NB4 (cell line): Measurements from ENCODE around the gene FKRP.

Source experiments
- DNase-seq: peaks from one replicate; pipeline ENCODE4 v3.0.0; 2010; ENCODE audit warnings: low read depth
- H3K4me3 ChIP-seq: one replicate; pipeline ENCODE4 v1.5.1; 2011; ENCODE audit warnings: mild to moderate bottlenecking, low read depth, low read length, moderate library complexity
- MAX ChIP-seq: IDR thresholded peaks from 2 replicates; pipeline ENCODE4 v1.6.1; 2011; ENCODE audit warnings: low read depth, low read length
- MYC ChIP-seq: IDR thresholded peaks from 2 replicates; pipeline ENCODE4 v1.6.1; 2011; ENCODE audit warnings: low read depth, low read length
- POLR2A ChIP-seq: IDR thresholded peaks from 2 replicates; pipeline ENCODE4 v1.6.1; 2011; ENCODE audit warnings: mild to moderate bottlenecking; ENCODE audit not compliant: insufficient read length; ENCODE audit errors: extremely low read depth
- TF ChIP-seq, protein P1 (sequence below): IDR thresholded peaks from one replicate; pipeline ENCODE4 v1.5.1; 2012; ENCODE audit warnings: low read depth, low read length

FKRP gene

DNA sequence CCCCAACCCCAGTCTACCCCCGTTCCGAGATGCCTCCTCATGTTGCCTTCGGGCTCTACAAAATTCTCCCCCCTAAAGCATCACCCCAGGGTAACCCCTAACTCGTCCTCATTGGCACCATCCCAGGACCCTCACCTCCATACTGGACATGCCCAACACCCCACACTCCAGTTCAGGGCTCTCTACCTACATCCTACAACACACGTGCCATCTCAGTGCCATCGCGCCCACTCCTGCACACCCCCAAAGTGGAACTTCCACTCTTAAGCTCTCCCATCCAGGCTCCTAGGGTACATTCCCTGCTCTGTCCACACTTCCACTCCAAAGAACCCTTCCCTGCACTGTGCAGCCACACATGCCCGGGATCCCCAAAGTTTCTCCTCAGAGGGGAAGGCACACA lies 827 bp upstream of the FKRP start:
- H3K4me3 ChIP-seq, result peak overlapping the region; percentile 90
- TF ChIP-seq POLR2A (no peak), MAX (peak; percentile 59), MYC (peak; percentile 26; the same call in 1 of the 2 replicates)
- TF ChIP-seq, protein P1, sequence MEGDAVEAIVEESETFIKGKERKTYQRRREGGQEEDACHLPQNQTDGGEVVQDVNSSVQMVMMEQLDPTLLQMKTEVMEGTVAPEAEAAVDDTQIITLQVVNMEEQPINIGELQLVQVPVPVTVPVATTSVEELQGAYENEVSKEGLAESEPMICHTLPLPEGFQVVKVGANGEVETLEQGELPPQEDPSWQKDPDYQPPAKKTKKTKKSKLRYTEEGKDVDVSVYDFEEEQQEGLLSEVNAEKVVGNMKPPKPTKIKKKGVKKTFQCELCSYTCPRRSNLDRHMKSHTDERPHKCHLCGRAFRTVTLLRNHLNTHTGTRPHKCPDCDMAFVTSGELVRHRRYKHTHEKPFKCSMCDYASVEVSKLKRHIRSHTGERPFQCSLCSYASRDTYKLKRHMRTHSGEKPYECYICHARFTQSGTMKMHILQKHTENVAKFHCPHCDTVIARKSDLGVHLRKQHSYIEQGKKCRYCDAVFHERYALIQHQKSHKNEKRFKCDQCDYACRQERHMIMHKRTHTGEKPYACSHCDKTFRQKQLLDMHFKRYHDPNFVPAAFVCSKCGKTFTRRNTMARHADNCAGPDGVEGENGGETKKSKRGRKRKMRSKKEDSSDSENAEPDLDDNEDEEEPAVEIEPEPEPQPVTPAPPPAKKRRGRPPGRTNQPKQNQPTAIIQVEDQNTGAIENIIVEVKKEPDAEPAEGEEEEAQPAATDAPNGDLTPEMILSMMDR, result no peak
- DNase-seq, result no peak

DNA sequence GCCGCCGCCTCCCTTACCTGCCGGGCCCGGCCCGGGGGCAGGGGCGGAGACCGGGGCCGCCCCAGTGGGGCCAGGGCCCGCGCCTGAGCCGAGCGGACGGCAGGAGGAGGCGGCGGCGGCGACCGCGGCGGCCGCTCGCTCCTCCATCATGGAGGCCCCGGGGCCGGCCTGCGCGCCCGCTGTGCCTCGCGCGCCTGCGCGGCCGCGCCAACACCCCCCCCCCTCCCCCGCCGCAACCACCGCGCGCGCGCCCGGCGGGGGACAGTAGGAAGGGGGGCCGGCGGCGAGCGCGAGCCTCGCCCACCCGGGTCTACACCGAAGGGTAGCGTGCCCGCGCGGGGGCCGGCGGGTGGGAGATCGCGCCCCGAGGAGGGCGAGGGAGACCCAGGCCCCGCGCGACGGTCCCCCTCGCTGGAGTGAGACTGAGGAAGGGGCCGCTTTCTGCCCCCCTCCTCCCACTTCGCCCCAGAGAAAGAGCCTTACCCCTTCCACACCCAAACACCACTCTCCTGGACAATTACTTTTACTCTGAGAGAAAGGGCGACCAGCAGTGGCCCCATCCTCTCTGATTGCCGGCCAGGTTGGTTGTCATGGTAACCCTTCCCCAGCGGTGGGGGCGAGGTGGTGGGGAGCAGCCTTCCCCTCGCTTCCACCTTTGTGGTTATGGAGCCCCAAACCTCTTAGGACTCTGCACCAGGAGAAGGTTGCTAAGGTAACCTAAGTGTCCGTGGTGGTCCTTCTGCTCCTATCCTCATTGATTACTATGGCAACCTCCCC lies 612 bp downstream of the FKRP start, which contains the start of gene STRN4:
TSS of gene STRN4 (minus strand) at position 170 of the 777 bp plus-strand sequence. CDS start at position 150, 20 bp downstream.
- TF ChIP-seq MAX, result 0 out of 2 replicates have a peak, but pooled peaks have one; percentile 18
- peak; percentile 74 for TF ChIP-seq MYC
- TF ChIP-seq, protein P1, result no peak
- TF ChIP-seq POLR2A, result peak; percentile 96
- peak; percentile 83 for DNase-seq

DNA sequence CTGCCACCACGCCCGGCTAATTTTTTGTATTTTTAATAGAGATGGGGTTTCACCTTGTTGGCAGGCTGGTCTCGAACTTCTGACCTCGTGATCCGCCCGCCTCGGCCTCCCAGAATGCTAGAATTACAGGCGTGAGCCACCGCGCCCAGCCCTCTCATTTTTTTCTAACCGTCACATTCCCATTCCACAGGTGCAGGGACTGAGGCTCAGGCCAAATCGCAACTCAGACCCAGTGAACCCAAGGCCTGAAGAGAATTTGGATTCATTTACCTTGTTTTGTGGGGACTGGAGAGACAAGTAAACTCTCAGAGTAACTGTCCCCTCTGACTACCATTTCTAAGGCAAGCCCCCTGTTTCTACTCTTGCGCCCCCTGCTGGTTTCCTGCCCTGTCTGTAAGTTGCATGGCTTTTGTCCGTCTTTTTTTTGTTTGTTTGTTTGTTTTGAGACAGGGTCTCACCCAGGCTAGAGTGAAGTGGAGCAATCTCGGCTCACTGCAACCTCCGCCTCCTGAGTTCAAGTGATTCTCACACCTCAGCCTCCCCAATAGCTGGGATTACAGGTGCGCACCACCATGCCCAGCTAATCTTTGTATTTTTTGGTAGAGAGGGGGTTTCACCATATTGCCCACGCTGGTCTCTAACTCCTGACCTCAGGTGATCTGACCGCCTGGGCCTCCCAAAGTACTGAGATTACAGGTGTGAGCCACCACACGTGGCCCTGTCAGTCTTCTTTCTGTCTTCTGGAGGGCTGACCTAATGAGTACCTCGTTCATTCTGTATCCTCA lies 2.7 kb downstream of the FKRP start:
- TF ChIP-seq POLR2A (no peak), MAX (peak; percentile 58; the same call in 1 of the 2 replicates), MYC (peak; percentile 68)
- TF ChIP-seq, protein P1, result peak; percentile 100
- H3K4me3 ChIP-seq, result no peak overlapping the region
- DNase-seq, result peak; percentile 95

More for the DNA sequence above, 612 bp downstream of the FKRP start, which contains the start of gene STRN4:
- H3K4me3 ChIP-seq, result peak within 1 kb of the TSS; percentile 90

- TF ChIP-seq POLR2A, result no peak
- 0 out of 2 replicates have a peak, but pooled peaks have one; percentile 15 for TF ChIP-seq MYC
- TF ChIP-seq, protein P1, result peak; percentile 100
- TF ChIP-seq MAX, result peak; percentile 41
Measured at GRCh38 chr19:46753420-46754155, 7.7 kb downstream of the FKRP start.

More at GRCh38 chr19:46753420-46754155, 7.7 kb downstream of the FKRP start:
- H3K4me3 ChIP-seq, result no peak overlapping the region
- peak; percentile 91 for DNase-seq
